Forelimb muscle (tissue), 1 donor: Measurements from ENCODE around the gene GREB1. TPM values are rescaled to one million over a fixed set of nuclear protein-coding genes. Genes with fewer than 3 reads are reported as not detected.

Experiments
- DNase-seq: peaks from one replicate; pipeline ENCODE4 v3.0.0-alpha.2; 2013; ENCODE audit warnings: low read depth
- polyA plus RNA-seq: library from polyadenylated mRNA; unstranded; fragments of 120-200 nt; gene quantifications from one replicate; pipeline ENCODE4 v1.2.1, GENCODE V29; 2013; ENCODE audit not compliant: insufficient read length

GREB1 gene
- polyA plus RNA-seq, 1 donor: 10.2 TPM

DNA sequence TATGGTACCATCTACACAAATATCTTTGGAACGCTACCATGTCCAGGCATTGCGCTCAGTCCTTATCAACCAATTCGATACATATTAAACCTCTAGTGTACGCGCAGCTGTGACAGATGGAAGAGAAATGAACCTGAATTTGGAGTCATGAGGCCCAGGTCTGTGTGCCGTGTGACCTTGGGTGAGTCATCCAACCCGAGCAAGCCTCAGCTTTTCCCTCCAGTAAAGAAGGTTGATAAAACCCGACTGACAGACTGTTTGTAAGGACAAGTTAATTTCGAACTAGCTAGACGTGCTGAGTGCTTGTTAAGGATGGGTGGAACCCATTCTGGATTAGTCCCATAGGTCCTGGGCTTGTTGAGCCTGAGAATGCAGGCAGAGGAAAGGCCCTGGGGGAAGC is 28.2 kb downstream of the GREB1 start:
- no peak for DNase-seq

DNA sequence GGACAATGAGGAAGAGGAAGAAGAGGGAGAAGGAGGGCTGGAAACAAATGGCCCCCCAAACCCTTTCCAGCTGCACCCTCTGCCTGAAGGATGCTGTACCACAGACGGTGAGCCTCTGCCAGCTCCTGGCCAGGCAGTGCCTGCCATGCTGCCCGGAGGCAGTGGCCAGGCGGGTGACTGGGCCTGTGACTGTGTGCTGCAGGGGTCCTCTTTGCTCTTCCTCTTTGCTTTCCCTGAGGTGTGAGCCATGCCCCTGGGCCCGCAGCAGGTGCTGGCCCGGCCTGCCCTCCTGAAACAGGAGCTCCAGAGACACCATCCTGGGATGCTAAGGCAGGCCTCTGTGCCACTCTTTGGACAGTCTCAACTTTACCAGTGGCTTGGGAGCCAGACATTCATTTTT is 28.6 kb downstream of the GREB1 start:
- no peak for DNase-seq

DNA sequence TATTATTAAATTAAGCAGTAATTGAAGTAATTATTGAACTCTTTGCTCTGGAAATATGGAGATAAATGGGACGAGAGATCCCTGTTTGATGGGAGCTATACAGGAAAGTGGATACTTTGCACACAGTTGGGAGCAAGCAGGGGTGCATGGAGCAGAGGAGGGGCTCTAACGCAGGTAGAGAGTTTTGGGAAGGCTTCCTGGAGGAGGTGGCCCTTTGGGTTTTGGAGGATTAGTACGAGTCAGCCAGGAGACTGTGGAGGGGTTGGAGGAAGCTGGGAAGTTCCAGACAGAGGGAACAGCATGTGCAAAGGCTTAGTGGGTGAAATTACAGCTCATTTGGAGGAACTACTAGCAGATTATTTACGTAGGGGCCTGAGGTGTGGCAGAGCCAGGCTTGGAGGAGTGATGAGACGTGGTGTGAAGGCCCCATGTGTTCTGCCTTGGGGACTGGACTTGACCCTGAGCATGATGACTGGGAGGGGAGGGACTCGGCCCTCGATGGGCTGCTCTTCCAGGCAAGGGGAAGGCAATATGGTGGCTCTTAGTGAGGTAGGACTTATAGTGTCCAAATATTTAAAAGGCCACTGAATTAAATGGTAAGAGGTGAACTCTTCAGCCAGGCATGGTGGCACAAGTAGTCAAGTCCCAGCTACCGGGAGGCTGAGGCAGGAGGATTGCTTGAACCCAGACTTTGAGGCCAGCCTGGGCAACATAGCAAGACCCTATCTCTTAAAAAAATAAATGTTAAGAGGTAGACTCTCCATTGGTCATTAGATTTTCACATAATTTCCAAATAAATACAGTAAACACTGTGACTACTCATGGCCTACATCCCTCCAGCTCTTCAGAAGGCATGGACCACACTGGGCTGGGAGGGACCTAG is 30.2 kb downstream of the GREB1 start:
- no peak for DNase-seq

DNA sequence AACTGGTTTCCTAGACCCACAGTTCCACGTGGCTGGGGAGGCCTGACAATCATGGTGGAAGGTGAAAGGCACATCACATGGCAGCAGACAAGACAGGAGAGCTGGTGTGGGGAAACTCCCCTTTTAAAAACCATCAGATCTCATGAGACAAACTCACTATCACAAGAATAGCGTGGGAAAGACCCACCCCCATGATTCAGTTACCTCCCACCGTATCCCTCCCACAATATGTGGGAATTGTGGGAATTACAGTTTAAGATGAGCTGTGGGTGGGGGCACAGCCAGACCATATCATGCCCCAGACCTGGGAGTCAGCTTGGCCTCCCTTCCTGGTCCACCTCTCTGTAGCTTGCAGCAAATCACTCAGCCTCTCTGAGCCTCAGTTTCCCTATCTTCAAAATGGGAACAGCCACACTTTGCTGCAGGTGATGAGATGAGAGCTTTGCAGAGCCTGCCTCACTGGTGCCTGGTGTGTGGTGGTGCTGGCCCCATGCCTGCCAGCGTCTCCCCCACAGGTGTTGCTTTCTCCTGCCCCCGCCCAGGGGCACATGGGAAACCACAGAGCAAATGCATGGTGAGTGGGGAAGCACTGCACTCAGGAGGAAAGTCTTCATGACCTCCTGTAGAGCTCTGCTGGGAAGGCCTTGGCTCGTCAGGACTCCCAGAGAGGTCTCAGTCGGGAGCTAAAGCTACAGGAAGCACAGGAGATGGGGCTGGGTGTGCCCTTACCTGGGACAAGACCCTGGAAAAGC is 31.1 kb downstream of the GREB1 start:
- DNase-seq: no peak

DNA sequence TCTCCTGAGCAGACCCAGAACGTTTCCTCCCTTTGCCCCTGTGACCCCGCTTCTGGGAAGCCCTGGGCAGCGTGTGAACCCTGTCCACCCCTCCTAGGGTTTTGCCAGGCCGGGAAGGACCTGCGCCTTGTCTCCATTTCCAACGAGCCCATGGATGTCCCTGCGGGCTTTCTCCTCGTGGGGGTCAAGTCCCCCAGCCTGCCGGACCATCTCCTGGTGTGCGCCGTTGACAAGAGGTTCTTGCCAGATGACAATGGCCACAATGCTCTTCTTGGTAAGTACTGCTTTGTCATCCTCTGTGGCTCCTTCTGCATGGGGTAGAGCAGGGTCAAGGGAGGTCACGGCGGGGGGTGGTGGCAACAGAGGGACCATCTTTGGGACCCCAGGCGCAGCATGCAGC is 32.5 kb downstream of the GREB1 start:
- no peak for DNase-seq

DNA sequence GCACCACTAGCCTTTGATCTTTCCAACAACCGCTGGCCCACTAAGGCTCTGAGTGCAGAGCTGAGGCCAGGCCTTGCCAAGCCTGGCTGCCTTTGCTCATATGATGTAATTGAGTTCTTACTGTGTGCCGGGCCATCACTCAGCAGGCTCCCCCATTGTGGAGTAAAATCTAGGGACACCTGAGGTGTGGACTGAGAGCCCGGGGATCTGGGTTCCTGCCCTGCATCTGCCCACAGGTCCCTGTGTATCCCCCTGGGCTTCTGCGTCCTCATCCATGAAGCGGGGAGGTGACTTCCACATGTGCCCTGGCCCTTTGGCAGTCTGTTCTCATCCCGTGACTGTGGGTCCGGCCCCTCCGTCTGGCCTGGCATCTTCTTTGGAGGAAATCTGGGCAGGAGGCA is 33.8 kb downstream of the GREB1 start:
- DNase-seq: no peak

DNA sequence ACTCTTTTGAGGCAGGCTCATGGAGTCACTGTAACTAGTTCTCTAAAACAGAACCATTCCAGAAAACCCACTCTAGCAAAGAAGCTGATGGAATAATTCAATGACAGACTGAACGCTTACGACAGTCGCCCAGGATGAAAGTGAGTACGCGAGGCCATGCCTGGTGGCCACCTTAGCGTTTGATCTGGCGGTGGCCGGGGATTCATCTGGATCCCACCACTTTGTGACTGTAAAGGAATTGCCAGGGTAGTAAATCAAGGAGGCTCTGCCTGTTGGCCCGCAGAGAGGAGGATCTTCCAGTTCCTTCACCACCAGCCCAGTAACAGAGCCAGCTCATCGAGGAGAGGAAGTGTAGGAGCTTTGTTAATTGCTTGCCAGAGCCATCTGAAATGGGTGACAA is 34.6 kb downstream of the GREB1 start:
- no peak for DNase-seq

DNA sequence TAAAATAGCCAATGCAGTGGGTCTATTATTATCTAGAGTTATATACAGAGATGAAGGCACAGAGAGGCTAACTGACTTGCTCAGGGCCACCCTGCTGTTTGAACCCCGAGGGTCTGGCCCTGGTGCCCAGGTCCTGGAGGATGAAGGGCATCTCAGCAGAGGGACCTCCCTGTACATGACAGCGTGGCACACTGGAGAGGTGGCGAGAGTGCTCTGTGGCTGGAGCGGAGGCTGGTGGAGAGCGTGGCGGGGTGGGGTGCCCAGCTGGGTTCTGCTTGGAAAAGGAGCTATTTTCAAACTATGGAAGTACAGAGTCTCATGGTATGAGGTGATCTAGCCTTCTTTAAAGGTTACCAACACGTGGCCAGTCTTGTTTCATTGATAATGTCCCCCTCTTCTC is 35.8 kb downstream of the GREB1 start:
- DNase-seq: no peak

DNA sequence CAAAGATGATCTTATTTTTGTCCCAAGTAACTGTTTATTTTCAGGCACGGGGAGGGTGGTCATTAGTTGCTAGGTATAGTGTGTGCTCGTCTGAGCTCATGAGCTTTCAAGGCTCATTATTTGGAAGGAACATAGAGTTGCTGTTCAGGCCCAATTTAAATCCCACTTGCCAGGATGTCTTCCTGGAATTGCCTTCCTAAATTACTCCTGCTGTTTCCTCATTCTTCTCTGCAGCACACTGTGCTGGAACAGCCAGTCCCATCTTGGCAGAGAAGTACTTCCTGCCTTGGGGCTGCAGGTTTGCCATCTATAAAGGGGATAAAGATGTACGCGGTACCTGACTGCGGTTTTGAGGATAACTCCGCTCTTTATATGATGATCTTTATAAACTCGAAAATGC is 37.3 kb downstream of the GREB1 start:
- no peak for DNase-seq

DNA sequence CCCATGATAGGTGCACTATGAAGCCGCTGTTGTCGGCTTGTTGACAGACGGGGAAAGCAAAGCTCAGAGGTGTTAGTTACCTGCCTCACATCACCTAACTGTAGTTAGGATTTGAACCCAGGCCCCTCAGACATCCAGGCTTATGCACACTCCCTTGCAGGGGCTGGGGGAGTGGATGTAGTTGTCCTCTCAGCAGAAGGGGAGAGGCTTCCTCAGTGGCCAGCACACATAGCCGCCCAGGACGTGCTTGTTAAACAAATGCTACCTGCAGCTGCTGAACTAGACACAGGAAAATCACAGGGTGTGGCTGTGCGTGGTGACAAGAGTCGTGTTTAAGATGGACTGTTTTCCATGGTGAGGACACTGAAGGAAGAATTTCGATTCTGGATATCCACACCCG is 39.2 kb downstream of the GREB1 start:
- no peak for DNase-seq

DNA sequence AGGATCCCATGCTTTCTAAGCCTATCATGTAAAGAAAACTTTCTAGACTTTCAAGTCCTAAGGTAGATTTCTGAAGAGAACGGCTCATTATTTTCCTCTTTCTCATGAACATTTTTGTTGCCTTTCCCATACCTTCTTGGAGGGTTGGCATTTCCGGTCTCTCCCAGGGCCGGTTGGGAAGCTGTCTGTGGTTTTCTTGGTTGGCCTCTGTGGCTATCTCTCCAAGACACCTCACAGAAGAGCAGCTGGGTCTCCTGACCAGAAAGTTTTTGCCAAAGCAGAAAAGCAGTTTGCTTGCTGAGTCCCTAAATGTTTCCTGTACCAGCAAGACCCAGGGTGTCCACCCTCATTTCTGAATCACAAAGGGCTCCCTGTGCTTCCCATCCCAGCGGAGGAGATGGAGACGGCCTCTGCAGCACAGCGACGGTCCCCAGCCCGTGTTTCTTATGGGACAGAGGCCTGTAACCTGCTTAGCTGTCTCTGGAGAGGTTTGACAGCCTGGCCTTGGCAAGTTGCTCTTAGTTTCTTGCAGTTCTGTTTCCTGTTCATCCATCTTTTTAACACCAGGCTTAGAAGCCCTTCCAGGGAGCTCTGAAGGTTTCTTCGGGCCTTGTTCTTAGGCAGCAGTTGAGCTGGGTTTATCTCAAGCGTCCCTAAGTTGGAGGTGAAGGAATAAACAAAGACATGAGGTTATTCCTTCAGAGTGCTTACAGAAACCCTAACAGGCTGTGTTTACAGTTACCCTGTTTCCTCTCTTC is 39.8 kb downstream of the GREB1 start:
- DNase-seq: no peak

DNA sequence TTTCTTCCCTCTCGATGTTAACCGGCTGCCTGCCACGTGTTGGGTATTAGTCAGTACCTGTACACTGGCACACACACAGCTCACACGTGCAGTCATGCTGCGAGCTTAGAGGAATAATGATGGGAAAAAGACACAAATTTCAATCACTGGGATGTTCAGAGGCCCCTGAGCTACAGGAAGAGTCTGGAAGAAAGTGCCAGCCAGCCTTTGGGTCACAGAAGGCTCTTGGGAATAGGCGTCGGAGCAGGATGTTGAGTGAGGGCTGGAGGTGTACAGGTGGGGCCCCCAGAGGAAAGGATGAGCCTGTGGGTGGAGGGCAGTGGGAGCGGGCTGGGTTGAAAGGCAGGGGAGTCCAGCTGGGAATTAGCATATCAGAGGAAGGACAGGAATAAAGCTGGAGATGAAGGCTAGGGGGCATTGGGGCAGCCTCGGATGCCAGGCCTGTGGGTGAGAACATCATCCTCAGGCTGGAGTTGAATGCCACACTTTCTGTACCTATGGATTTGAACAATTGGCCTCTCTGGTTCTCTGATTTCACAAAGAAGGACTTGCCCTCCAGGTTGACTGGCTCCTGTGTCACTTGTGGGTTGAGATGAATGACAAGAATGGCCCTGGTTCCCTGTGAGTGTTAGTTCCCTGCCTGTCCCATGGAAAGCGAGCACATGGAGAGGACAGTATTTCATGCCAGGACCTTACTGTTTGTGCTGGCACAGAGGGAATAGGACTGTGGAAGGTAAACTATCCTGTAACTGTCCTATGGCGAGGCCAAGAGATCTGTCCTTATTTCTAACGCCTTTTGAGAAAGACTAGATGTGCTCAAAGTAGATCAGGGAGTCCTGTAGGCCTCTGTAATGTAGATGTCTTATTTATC is 40.6 kb downstream of the GREB1 start:
- no peak for DNase-seq

DNA sequence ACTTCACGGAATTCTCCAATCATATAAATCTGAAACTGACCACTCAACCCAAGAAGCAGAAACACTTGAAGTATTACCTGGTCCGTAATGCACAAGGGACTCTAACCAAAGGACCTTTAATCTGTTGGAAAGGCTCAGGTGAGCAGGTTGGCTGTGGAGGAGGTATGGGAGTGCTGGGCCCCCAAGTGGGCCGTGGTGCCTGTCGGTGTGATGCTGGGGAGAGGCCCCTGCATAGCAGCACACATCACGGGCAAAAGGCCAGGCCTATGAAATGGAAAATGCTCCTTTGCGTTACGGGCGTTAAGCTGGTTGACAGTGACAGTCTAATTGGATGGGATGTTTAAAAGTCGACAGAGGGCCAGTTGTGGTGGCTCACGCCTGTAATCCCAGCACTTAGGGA is 42.6 kb downstream of the GREB1 start:
- no peak for DNase-seq

DNA sequence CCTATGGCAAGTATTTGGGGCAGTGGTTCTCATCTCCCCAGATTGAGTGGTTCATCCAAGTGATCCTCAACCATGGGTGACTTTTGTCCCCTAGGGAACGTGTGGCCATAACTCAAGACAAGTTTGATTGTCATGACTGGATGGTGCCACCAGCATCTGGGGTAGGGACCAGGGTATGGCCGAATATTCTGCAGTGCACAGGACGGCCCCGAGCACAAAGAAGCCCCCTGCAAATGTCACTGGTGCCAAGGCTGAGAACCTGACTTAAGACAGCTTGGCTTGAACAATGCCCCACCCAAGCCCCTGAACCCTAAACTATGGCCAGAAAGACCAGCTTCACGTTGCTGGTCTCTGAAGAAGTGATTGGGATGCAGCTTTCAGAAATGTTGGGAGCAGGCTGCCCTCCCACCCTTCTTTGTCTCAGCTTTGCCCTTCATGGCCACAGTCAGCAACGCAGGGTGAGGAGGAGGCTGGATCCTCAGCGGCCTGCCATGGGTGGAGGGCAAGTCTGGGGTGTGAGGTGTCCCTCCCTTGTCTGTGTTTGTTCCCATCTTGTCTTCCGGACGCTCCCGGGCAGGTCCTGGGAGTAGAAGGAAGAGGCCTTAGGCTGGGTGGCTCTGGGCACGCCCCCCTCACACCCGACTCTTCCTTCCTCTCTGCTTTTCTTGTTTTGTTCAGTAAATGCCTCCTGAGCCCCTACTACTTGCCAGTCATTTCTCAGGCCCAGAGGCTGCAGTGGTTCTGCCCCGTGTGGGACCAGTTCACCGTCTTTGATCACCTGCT is 43.4 kb downstream of the GREB1 start:
- no peak for DNase-seq

DNA sequence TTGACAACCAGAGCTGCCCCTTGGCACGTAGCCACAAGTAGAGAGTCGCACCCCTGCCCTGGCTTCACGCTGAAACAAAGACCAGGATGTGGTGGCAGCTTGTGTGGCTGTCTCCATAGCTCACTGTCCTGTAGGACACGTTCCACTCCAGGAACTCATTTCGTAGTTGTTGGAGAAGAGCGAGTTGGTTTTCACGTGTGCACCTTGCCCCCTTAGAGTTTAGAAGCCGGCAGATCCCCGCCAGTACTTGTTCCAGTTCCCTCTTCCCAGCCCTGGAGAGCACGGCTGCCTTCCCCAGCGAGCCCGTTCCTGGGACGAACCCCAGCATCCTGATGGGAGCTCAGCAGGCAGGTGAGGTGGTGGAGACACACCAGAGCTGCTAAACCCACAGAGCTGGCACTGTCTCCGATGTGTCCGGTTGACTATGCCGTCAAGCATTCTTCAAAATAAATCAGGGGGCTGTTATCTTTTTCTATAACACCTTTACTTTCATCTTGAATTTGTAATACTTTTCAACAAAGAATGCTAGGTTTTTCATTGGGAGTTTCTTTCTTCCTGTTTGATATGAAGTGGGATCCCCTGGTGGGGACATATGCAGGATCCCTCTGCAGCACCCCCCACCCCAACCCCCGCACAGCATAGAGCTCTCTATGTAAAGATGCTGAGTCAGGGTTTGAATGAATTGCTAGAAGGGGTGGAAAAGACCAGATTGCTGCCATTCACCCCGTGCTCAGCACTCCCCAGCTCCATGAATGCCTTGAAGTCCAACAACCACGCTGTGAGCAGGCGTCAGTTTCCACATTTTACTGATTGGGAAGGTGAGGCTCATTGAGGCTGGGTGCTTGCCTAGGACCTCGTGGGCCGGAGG is 44.5 kb downstream of the GREB1 start:
- no peak for DNase-seq

DNA sequence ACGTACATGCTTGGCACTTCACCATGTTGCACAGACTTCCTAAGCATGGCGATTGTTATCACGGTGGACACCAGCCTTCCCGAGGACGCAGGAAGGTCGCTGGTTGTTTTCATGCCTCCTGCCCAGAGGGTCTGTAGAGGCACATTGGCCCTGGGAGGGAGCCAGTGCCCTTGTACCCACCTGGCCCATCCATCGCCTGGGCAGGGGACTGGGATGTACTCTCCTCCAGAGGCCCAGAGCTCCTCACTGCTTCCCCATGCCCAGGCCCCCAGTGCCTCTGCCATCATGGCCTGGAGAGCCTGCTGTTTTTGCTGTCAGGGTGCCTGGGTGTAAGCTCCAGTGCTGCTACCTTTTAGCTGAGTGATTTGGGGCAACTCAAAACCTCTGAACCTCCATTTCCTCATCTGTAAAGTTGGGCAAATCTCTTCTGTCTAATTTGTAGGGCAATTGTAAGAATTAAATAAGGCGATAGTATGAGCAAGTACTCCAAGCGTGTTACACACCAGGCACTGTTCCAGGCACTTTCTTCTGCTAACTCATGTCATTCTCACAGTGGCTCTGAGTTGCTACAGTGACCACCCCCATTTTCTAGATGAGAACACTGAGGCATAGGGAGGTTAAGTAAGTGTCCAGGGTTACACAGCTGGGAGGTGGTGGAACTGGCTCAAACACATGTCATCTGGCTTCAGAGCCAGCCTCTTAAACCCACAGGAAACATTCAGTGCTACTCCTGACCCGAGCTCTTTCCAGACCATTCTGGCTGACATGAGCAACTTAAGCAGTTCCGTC is 45.3 kb downstream of the GREB1 start:
- DNase-seq: no peak

DNA sequence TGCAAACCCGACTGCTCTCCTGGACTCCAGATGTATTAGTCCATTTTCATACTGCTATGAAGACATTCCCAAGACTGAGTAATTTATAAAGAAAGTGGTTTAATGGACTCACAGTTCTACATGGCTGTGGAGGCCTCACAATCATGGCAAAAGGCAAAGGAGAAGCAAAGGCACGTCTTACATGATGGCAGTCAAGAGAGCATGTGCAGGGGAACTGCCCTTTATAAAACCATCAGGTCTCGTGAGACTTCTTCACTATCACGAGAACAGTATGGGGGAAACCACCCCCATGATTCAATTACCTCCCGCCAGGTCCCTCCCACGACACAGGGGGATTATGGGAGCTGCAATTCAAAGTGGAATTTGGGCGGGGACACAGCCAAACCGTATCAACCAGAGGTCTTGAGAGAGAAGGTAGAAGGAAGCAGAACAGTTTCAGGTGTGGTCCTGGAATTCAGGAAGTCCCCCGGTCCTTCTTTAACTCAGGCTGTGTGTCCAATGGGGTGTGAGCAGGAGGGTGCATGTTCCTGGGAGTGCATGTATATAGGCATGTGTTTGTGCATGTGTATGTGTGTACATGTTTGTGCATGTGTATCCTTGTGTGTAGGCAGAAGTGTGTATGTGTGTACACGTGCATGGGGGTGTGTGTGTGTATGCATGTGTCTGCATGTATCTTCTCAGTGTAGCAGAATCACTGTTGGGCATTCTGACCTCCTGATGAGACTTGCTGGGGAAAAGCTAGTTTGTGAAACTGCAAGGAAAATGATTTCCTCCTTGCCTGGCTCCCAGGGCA is 46.2 kb downstream of the GREB1 start:
- DNase-seq: no peak

DNA sequence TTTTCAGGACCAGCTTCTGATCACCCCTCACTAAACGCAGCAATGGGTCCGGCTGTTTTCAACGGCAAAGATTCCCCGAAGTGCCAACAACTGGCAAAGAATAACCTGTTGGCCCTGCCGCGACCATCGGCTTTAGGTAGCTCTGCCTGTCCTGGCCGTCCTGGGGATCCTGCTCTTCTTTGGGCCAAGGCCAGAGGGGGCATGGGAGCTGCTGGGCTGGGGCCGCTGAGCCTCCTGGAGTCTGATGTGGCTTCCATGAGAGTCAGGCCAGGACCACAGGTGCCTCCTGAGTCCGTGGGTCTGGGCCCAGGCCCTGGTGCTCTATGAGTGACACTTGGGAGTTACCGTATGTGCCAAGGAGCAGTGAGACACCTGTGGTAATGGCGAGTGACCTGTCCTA is 46.9 kb downstream of the GREB1 start:
- no peak for DNase-seq
